SK-N-SH treated with all-trans-retinoic acid at 6 μM for 48 hours (cell line): ENCODE data around the gene EPHB2.

Source experiments
- ARNTL ChIP-seq: fragments of 450-650 bp; formaldehyde crosslinking; IDR thresholded peaks from 2 replicates; pipeline ENCODE4 v1.5.0; 2020; ENCODE audit warnings: low read depth, mild to moderate bottlenecking, moderate library complexity, borderline replicate concordance
- CREB5 ChIP-seq: fragments of 250-450 bp; sonication (Bioruptor Pico); IDR thresholded peaks from 2 replicates; pipeline ENCODE4 v1.5.1; 2020; ENCODE audit warnings: low read depth, mild to moderate bottlenecking, moderate library complexity
- ESRRG ChIP-seq: fragments of 250-450 bp; sonication (Bioruptor Pico); IDR thresholded peaks from 2 replicates; pipeline ENCODE4 v1.6.1; 2021; ENCODE audit warnings: mild to moderate bottlenecking
- GLIS3 ChIP-seq: fragments of 250-450 bp; sonication (Bioruptor Pico); IDR thresholded peaks from 2 replicates; pipeline ENCODE4 v1.5.0; 2020; ENCODE audit warnings: mild to moderate bottlenecking, moderate library complexity
- ISL1 ChIP-seq: fragments of 250-450 bp; sonication (Bioruptor Pico); IDR thresholded peaks from 2 replicates; pipeline ENCODE4 v2.1.2; 2022; ENCODE audit warnings: mild to moderate bottlenecking, moderate library complexity
- PATZ1 ChIP-seq: fragments of 250-450 bp; sonication (Bioruptor Pico); IDR thresholded peaks from 2 replicates; pipeline ENCODE4 v1.8.0; 2020; ENCODE audit warnings: mild to moderate bottlenecking, moderate library complexity, borderline replicate concordance
- PPARA ChIP-seq: fragments of 250-450 bp; sonication (Bioruptor Pico); IDR thresholded peaks from 2 replicates; pipeline ENCODE4 v1.5.0; 2020; ENCODE audit warnings: mild to moderate bottlenecking, borderline replicate concordance
- ZNF8 ChIP-seq: fragments of 450-650 bp; formaldehyde crosslinking; IDR thresholded peaks from 2 replicates; pipeline ENCODE4 v1.5.0; 2020; ENCODE audit warnings: mild to moderate bottlenecking, moderate library complexity

GRCh38 chr1:22824466-22824865, 113.8 kb downstream of the EPHB2 start:
- TF ChIP-seq ARNTL (CRISPR knock-in tag): no peak
- no peak for TF ChIP-seq PATZ1 (CRISPR knock-in tag)
- TF ChIP-seq GLIS3: no peak
- no peak for TF ChIP-seq ZNF8
- no peak for TF ChIP-seq PPARA (CRISPR knock-in tag)
- no peak for TF ChIP-seq CREB5 (CRISPR knock-in tag)
- TF ChIP-seq ISL1 (CRISPR knock-in tag): no peak
- no peak for TF ChIP-seq ESRRG
